ENCODE results near the gene EMSY.
"Not testable (repeated sequence)": the region's sequence is repeated elsewhere in the genome, so short reads cannot be mapped to it uniquely, and the experiment has no call there.

The EMSY gene, protein sequence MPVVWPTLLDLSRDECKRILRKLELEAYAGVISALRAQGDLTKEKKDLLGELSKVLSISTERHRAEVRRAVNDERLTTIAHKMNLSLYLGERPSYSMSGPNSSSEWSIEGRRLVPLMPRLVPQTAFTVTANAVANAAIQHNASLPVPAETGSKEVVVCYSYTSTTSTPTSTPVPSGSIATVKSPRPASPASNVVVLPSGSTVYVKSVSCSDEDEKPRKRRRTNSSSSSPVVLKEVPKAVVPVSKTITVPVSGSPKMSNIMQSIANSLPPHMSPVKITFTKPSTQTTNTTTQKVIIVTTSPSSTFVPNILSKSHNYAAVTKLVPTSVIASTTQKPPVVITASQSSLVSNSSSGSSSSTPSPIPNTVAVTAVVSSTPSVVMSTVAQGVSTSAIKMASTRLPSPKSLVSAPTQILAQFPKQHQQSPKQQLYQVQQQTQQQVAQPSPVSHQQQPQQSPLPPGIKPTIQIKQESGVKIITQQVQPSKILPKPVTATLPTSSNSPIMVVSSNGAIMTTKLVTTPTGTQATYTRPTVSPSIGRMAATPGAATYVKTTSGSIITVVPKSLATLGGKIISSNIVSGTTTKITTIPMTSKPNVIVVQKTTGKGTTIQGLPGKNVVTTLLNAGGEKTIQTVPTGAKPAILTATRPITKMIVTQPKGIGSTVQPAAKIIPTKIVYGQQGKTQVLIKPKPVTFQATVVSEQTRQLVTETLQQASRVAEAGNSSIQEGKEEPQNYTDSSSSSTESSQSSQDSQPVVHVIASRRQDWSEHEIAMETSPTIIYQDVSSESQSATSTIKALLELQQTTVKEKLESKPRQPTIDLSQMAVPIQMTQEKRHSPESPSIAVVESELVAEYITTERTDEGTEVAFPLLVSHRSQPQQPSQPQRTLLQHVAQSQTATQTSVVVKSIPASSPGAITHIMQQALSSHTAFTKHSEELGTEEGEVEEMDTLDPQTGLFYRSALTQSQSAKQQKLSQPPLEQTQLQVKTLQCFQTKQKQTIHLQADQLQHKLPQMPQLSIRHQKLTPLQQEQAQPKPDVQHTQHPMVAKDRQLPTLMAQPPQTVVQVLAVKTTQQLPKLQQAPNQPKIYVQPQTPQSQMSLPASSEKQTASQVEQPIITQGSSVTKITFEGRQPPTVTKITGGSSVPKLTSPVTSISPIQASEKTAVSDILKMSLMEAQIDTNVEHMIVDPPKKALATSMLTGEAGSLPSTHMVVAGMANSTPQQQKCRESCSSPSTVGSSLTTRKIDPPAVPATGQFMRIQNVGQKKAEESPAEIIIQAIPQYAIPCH (N-terminal part only)

GRCh38 chr11:76444384-76445120 is at the start of gene EMSY:
Gene EMSY, plus strand, starts transcription at chr11:76445018. Its CDS starts 1,921 bp downstream, at chr11:76446939.
- peak; percentile 74 for DNase-seq (ENCODE audit: low read depth, low spot score)

DNA sequence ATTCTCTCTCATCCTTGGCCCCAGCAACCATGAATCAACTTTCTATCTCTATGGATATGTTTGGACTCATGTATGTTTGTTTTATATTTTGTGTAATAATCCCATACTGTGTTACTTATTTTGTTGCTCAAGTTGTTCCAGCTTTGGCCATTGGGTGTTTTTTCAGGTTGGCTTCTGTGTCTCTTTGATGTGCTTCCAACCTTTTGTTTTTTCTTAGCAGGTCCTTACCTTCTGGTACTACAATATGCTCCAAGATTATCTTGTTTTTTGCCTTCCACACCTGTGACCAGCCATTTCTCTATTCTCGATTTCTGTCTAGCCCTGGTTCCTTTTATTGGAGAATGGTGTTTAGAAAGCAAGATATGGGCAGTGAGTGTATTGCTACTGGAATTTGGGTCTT is 49.5 kb upstream of the EMSY start:
- no peak for DNase-seq (ENCODE audit: low read depth, low spot score)

- no peak for DNase-seq (ENCODE audit: low read depth, low spot score)
Observed at GRCh38 chr11:76397383-76397782, 47.4 kb upstream of the EMSY start.

DNA sequence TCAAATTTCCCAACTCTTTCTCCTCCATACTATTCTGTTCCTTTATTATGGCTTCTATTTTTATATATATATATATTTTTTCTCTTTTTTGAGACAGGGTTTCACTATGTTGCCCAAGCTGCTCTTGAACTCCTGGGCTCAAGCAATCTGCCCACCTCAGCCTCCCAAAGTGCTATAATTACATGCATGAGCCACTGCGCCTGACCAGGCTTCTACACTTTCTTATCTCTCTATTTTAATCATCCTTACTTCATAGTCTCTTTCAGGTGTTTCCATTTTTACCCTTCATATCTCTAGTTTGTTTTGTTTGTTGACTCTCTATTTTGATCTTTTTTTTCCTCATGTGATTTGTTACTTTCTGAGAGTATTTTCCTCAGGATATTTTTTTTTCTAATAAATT is 43.9 kb upstream of the EMSY start:
- DNase-seq (ENCODE audit: low read depth, low spot score): no peak

GRCh38 chr11:76401484-76401883 is 43.3 kb upstream of the EMSY start:
- not testable (repeated sequence) for DNase-seq (ENCODE audit: low read depth, low spot score)

DNA sequence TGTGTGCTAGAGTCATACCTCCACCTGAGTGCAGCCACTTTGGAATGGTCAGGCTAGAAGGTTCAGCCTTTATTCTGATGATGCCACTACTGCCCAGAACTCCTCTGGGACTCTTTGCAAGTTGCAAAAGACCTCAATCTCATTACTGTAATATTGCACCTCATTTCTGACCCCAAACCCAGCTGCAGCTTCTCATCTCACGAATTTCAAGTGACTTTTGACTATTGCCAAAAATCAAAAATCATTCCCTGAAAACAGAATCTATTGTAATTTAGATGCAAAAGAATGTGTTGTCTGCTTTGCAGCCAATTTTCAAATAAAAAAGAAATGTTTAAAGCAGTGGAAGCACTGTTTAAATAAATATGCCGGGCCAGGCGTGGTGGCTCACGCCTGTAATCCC is 38.5 kb upstream of the EMSY start:
- no peak for DNase-seq (ENCODE audit: low read depth, low spot score)

DNA sequence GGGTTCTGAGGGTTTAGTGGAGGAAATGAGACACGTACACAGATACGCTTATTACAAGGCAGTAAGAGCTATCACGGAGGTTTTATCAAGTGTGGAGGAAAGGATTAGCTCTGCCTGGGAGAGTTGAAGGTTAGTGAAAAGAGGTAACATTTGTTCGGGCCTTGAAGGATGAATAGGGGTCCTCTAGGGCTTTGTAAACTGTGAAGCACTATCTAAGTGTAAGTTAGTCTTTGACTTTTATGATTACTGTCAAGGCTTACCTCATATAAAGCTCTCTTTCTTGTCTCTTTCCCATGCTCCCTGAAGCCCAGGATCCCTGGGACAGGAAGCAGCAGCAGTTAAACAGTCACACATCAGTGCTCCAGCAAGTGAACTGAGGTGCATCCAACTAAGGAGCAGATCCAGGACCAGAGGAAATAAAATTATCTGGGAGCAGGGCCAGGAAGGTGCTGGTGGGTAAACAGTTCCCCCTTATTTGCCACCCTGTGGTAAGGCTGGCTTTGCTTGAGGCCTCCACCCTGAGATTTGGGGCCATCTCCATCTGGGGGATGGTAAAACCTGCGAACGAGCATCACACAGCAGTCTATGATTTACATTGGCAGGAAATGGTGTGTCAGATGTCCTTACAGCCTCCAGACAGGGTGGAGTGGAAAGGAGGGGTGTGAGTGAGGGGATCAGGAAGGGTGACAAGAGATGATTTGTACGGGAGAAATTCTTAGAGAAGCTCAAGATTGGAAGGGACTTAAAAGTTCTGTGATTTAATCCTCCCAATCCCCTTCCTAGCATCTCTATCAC is 36.5 kb upstream of the EMSY start:
- no peak for DNase-seq (ENCODE audit: low read depth, low spot score)

DNA sequence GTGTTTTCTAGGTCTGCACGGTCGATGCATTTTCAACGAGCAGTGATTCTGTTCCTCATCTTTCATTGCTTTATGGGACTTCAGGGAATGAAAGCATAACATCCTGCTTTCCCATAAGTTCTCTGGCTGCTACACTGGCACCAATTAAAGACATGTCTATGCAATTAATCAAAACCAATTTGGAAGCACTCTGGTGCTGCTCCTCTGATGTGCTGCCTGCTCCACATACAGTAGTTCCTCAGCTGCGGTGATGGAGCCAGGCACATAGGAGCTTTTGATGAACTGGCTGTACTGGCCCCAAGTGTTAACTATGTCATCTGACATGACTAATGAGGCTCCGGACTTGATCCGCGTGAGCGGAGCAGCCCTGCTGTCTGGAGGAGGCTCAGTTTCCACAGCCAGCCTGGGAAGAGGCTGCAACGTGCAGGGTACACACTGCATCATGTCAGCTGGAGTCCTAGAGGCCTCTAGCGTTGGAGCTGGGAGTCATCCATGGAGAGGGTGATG is 33.9 kb upstream of the EMSY start:
- DNase-seq (ENCODE audit: low read depth, low spot score): no peak

GRCh38 chr11:76415073-76415472 is 29.7 kb upstream of the EMSY start:
- no peak for DNase-seq (ENCODE audit: low read depth, low spot score)

- no peak for DNase-seq (ENCODE audit: low read depth, low spot score)
Observed at GRCh38 chr11:76419896-76420295, 24.9 kb upstream of the EMSY start.

DNA sequence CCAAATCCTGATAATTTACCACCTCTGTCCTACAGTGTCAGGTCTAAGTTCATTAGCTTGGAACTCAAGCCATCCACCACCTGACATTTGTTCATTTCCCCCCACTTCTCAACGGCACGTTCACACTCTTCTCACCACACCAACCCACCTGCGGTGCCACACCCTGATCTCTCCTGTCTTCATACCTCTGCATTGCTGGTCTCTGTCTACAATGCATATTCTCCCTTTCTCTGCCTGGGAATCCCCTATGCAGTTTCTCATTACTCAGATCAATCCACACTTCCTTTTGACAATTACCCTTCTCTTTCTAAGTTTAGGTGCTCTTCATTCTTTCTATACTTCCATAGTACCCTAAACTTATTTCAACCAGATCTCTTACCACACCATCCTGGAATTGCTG is 20.4 kb upstream of the EMSY start:
- no peak for DNase-seq (ENCODE audit: low read depth, low spot score)

- no peak for DNase-seq (ENCODE audit: low read depth, low spot score)
Observed at GRCh38 chr11:76424891-76425290, 19.9 kb upstream of the EMSY start.

DNA sequence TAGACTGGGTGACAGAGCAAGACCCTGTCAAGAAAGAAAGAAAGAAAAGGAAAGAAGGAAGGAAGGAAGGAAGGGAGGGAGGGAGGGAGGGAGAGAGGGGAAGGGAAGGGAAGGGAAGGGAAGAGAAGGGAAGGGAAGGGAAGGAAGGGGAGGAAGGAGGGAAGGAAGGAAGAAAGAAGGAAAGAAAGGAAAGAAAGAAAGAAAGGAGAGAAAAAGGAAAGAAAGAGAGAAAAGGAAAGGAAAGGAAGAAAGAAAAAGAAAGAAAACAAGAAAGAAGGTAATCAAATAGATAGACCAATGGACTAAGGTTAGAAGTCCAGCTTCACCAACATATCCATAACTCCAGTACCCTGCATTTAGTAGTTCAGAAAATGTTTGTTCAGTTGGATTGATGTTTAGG is 18.2 kb upstream of the EMSY start:
- DNase-seq (ENCODE audit: low read depth, low spot score): no peak

GRCh38 chr11:76436020-76436419 is 8.8 kb upstream of the EMSY start:
- DNase-seq (ENCODE audit: low read depth, low spot score): no peak

DNA sequence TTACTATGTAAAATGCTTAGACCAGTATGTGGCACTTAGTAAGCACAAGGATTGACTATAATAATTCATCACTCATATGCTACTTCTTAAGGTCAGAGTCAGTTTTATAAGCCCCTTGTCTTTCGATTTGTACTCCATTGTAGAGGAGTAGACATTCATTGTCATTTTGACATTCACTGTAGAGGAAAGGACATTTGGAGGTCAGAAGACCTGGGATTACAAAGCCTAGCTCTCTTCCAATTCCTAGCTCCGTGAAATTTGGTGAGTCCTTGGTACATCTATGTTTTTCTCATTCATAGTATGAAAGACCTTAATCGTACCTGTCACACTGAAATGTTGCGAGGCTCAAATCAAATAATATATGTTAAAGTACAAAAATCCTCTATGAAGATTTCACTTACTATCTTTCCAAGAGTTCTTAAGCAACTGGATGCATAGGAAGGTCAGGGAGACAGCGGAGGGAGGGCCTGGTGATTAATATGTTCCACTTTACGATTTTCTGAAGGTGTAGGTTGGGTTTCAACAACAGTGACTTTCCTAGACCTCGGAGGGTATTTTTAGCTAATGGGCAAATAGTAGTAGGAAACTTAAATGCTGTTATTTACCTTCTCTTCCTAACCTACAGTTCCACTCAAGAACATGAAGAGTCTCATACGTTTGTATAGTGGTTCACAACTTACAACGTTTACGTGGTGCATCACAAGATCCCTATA is 1.4 kb upstream of the EMSY start:
- DNase-seq (ENCODE audit: low read depth, low spot score): no peak

DNA sequence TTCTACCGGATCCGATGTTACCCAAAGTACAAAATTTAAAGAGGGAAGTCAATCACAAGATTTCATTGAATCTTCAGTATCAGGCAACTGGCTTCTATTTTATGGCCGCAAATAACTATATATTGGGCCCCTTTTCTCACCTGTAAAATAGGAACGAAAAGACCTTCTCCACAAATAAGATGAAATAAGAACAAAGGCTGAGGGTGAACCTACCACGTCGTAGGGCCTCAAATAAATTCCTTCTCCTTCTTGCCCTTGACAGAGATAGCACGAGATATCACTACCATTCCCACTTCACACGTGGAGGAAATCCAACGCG is 794 bp upstream of the EMSY start:
- no peak for DNase-seq (ENCODE audit: low read depth, low spot score)

DNA sequence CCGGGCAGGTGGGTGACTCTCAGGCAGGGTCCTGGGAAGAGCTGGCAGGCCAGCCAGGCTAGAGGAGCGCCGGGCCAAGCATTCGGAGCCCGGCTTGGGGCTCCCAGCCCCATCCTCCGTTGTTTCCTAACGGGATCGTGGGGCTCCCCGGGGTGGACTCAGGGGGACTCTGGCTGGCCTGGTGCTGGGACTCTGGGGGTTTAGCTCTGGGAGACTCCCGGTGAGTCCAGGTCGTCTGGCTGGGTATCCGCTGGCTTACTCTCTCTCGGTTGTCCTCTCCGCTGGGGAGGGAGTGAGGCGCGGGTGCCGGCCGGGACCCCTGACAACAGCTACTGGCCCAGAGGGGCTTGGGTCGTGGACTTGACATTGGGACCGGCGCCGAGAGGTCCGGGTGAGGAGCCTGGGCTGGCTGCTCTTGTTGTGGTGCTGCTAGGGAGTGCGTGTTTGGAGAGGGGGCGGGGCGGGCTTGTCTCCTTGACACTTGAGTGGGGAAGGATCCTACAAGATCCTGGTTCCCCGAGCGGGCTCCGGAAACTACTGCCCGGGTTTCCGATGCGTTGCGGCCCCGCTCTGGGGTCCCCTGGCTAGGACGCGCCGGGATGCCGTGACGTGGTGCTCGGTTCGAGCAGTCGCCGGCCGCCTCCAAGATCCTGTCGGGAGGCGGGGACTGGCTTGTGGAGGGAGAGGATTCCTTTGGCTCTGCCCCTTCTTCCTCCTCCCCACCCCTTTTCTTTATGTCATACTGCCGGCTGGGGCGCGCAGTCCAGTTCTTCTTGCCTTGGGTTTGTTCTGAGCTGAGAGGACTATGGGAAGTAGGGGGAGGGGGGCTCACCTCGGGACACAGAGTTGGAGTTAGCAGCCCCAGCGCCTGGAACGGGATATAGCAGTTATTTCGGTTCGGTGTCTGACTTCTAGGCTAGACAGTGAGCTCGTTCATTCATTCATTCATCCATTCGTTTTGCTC is 585 bp downstream of the EMSY start:
- peak; percentile 2 for DNase-seq (ENCODE audit: low read depth, low spot score)

DNA sequence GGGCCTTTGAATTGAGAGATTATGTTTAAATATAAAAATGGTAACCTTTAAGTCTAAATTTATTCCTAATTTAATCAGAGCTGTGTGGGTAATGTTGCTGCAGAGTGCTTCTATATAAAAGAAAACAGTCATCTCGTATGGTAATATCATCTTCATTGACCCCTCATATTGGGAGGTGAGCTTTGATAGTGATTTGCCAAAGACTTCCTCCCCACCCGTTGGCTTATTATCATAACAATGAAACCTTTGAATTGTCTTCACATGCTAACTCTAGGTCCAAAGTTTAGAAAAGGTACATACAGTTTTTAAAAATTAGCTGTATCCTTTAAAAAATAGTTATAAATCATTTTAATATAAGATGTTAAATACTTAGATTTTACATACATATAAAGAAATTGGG is 3.7 kb downstream of the EMSY start:
- no peak for DNase-seq (ENCODE audit: low read depth, low spot score)

DNA sequence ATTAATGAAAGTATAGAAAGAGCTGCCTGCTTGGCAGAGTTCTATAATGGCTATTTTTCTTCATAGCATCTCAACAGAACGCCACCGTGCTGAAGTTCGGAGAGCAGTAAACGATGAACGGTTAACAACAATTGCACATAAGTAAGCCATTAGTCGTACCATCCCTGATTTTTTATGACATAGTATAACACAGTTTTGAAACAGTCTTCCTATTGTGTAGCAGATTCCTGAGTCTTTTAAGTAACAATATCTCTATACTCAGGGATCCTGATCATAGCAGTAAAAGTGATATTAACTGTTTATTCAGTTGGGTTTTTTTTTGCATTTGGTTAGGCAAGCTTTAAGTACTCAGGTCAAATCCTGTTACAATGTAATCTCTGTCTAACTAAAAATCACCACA is 8.4 kb downstream of the EMSY start:
- no peak for DNase-seq (ENCODE audit: low read depth, low spot score)
